ENCODE data around the gene WDR48. TPM values are rescaled to one million over a fixed set of nuclear protein-coding genes. Genes with fewer than 3 reads are reported as not detected.

Gene WDR48
- total and polyA plus RNA-seq, 9 of the 15 experiments (the other 6 are each of a cell fraction or from before 2014, with no cell fraction given) = 26.6 to 70.6 (median 48.0) TPM

- WGBS (ENCODE audit: insufficient coverage, low coverage, missing lambda C conversion rate) = 43% methylated on average over 3 of the region's 3 CpGs
- intact Hi-C loops (cut with micrococcal nuclease) = no loop called here
- no peaks in the 10 kb centered on the region for H3K36me3 ChIP-seq (ENCODE audit: control insufficient read depth, insufficient read depth, low read length)
- no peak overlapping the region for H2AFZ ChIP-seq (ENCODE audit: low read depth, low read length)
- ATAC-seq (no peak), DNase-seq (ENCODE audit: extremely low read depth in 1 of 4, low spot score in 3 of 4) (no peak), FAIRE-seq (no peak)
- H3K79me2 ChIP-seq (ENCODE audit: control insufficient read depth, insufficient read depth, low read length) = no peaks in the 10 kb centered on the region
- BruUV-seq (replicated peaks) = no TSS peak
- H3K27me3 ChIP-seq (ENCODE audit: control insufficient read depth in 2 of 2, insufficient read depth in 2 of 2, low read length in 2 of 2) = no peaks in the 10 kb centered on the region; a peak in 1 of 5 replicates
- no peaks in the 10 kb centered on the region; a peak in 1 of 5 replicates for H3K4me1 ChIP-seq (replicated peaks in 1 of 2; ENCODE audit: control insufficient read depth in 2 of 2, insufficient read depth in 2 of 2, low read length in 2 of 2)
- H3K27ac ChIP-seq (ENCODE audit: extremely low read depth, low read depth, low read length) = no peak overlapping the region
- H3K9ac ChIP-seq (ENCODE audit: insufficient read depth in 1 of 2, low read depth in 2 of 2, low read length in 2 of 2) = no peak overlapping the region
- H3K9me1 ChIP-seq (ENCODE audit: control insufficient read depth, insufficient read depth, low read length) = no peaks in the 10 kb centered on the region
- no peaks in the 10 kb centered on the region for H3K9me3 ChIP-seq (replicated peaks; ENCODE audit: control insufficient read depth, insufficient read depth, low read depth, low read length)
- no peak overlapping the region for H3K4me2 ChIP-seq (ENCODE audit: insufficient read depth, low read length)
- no peak overlapping the region for H3K4me3 ChIP-seq
- ChIA-PET CTCF (ENCODE audit: low intra/inter-chr PET ratio) (no interaction called here), POLR2A (interaction anchor here (1.1 kb wide), 1 partner anchor 276 kb away, joined by 3 read pairs; no protein-coding TSS in a partner anchor)
- no peaks in the 10 kb centered on the region for H4K20me1 ChIP-seq (replicated peaks; ENCODE audit: control insufficient read depth, insufficient read depth, low read length)
- in situ Hi-C loops (cut with MboI) = no loop called here
- TF ChIP-seq, protein P1, sequence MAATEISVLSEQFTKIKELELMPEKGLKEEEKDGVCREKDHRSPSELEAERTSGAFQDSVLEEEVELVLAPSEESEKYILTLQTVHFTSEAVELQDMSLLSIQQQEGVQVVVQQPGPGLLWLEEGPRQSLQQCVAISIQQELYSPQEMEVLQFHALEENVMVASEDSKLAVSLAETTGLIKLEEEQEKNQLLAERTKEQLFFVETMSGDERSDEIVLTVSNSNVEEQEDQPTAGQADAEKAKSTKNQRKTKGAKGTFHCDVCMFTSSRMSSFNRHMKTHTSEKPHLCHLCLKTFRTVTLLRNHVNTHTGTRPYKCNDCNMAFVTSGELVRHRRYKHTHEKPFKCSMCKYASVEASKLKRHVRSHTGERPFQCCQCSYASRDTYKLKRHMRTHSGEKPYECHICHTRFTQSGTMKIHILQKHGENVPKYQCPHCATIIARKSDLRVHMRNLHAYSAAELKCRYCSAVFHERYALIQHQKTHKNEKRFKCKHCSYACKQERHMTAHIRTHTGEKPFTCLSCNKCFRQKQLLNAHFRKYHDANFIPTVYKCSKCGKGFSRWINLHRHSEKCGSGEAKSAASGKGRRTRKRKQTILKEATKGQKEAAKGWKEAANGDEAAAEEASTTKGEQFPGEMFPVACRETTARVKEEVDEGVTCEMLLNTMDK (IDR thresholded peaks at IDR 0.05; ENCODE audit: borderline replicate concordance, insufficient read depth, low read depth, low read length, poor library complexity, severe bottlenecking) = no peak
- TF ChIP-seq, protein P2, sequence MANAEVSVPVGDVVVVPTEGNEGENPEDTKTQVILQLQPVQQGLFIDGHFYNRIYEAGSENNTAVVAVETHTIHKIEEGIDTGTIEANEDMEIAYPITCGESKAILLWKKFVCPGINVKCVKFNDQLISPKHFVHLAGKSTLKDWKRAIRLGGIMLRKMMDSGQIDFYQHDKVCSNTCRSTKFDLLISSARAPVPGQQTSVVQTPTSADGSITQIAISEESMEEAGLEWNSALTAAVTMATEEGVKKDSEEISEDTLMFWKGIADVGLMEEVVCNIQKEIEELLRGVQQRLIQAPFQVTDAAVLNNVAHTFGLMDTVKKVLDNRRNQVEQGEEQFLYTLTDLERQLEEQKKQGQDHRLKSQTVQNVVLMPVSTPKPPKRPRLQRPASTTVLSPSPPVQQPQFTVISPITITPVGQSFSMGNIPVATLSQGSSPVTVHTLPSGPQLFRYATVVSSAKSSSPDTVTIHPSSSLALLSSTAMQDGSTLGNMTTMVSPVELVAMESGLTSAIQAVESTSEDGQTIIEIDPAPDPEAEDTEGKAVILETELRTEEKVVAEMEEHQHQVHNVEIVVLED (CRISPR knock-in tag; IDR thresholded peaks at IDR 0.05) = no peak
- TF ChIP-seq, protein P3, sequence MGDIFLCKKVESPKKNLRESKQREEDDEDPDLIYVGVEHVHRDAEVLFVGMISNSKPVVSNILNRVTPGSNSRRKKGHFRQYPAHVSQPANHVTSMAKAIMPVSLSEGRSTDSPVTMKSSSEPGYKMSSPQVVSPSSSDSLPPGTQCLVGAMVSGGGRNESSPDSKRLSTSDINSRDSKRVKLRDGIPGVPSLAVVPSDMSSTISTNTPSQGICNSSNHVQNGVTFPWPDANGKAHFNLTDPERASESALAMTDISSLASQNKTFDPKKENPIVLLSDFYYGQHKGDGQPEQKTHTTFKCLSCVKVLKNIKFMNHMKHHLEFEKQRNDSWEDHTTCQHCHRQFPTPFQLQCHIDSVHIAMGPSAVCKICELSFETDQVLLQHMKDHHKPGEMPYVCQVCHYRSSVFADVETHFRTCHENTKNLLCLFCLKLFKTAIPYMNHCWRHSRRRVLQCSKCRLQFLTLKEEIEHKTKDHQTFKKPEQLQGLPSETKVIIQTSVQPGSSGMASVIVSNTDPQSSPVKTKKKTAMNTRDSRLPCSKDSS (IDR thresholded peaks at IDR 0.05; ENCODE audit: low read depth, partially characterized antibody) = no peak
- TF ChIP-seq CREBBP (IDR thresholded peaks at IDR 0.05; ENCODE audit: low read depth, low read length) (no peak), FOXJ2 (tag; IDR thresholded peaks at IDR 0.05) (peak; percentile 81)
Measured at GRCh38 chr3:39015418-39015817, 36.4 kb upstream of the WDR48 start.
